ENCODE results near the gene MCM7.
A peak's percentile ranks its signal among the peaks of the same experiment; 100 is the strongest.

DNA sequence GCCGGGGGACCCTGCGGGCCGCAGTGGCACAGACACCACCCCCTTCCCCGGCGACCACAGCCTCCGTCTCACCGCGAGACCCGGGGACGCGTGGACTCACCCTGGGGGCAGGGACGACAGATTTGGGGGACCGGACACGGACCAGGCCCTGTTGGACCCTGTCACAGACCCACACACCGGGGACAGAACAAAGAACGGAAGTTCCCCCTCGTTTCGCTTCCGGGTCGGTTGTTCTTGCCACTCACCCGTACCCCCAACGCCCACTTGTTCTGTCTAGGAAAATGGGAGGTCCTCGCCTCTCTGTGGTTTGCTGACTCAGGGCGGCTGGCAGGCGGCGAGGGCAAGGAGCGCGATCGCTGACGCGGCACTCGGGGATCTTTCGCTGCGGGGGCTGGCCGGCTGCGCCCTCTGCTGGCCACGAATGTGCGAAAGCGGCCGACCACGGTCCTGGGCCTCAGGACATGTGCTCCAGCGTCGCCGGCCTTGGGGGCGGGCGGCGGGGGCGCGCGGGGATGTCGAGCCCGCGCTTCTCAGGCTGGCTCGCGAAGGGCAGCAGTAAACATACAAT, 19.6 kb downstream of the MCM7 start, which contains the start of gene ZNF3:
- peak; percentile 100 for TF ChIP-seq CTCF (conservative IDR thresholded peaks at IDR 0.05)
- peak; percentile 95; the same call in 1 of the 2 replicates for TF ChIP-seq ZFX (IDR thresholded peaks at IDR 0.05)

Measured in C4-2B (cell line).